Urinary bladder (tissue), 4 donors: ENCODE data around the gene CELSR1. TPM values are rescaled to one million over a fixed set of nuclear protein-coding genes. Genes with fewer than 3 reads are reported as not detected.

Experiments used
- DNase-seq: peaks from one replicate; pipeline ENCODE4 v3.0.0-alpha.2; 2015; ENCODE audit errors: extremely low spot score
- H3K27ac ChIP-seq: one replicate; pipeline ENCODE4 v1.5.1; 2013; ENCODE audit warnings: low read depth, mild to moderate bottlenecking, moderate library complexity
- H3K36me3 ChIP-seq: one replicate; pipeline ENCODE4 v1.6.1; 2013; ENCODE audit warnings: mild to moderate bottlenecking, moderate library complexity; ENCODE audit not compliant: insufficient read depth
- H3K4me1 ChIP-seq: one replicate; pipeline ENCODE4 v1.6.1; 2013; ENCODE audit warnings: mild to moderate bottlenecking, moderate library complexity; ENCODE audit not compliant: insufficient read depth
- H3K4me3 ChIP-seq: one replicate; pipeline ENCODE4 v1.5.1; 2013; ENCODE audit warnings: low read depth, low read length
- WGBS: extraction: QIAGEN DNeasy Blood & Tissue Kit; methylation state at CpG from one replicate; pipeline ENCODE4 v1.1.7; 2013; 5-methylcytosine and 5-hydroxymethylcytosine counted together
- polyA plus RNA-seq: library from polyadenylated mRNA; stranded (reverse); fragments of 200-250 nt; gene quantifications from one replicate; pipeline ENCODE4 v1.2.3, GENCODE V29; 2013
- total RNA-seq: library from RNA; depleted of rRNA; stranded (reverse); fragments of >200 nt; gene quantifications from one replicate; pipeline ENCODE4 v1.2.3, GENCODE V29; 2014
- donor health status: healthy with polysubstance abuse.
- donor health status: healthy.

CELSR1 gene
- total and polyA plus RNA-seq, 2 donors = 3.2 to 4.5 TPM

DNA sequence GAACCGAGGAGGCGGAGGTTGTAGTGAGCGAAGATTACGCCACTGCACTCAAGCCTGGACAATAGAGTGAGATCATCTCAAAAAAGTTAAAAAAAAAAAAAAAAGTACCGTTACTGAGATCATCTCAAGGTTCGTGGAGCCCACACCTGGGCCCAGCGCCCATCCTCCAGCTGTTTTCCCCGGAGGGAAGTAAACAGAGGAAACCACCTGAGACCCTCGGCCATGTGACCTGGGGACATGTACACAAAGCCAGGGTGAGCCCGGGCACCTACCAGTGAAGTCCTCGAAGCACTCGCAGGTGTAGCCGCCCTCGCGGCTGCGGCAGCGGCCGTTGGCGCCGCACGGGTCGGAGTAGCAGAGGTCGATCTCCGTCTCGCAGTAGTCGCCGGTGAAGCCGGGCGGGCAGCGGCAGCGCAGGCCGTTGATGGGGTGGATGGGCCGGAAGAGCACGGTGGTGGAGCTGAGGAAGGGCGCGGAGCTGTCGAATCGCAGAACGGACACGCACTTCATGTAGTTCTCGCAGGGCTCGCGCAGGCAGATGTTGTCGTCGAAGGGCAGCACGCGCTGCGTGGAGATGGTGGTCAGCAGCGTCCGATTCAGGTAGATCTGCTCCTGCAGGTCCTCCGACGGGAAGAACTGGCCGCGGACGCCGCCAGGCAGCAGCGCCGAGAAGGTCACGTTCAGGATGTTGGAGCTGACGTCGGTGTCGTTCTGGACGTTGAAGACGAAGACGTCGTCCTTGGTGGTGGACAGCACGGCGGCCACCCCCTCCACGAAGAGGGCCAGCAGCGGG is 73.8 kb downstream of the CELSR1 start:
- DNase-seq = no peak
- H3K27ac ChIP-seq = no peak overlapping the region
- H3K4me1 ChIP-seq = no peaks in the 10 kb centered on the region
- 96% methylated on average over 70 of the region's 70 CpGs for WGBS
- H3K4me3 ChIP-seq = no peak overlapping the region
- no peaks in the 10 kb centered on the region for H3K36me3 ChIP-seq

DNA sequence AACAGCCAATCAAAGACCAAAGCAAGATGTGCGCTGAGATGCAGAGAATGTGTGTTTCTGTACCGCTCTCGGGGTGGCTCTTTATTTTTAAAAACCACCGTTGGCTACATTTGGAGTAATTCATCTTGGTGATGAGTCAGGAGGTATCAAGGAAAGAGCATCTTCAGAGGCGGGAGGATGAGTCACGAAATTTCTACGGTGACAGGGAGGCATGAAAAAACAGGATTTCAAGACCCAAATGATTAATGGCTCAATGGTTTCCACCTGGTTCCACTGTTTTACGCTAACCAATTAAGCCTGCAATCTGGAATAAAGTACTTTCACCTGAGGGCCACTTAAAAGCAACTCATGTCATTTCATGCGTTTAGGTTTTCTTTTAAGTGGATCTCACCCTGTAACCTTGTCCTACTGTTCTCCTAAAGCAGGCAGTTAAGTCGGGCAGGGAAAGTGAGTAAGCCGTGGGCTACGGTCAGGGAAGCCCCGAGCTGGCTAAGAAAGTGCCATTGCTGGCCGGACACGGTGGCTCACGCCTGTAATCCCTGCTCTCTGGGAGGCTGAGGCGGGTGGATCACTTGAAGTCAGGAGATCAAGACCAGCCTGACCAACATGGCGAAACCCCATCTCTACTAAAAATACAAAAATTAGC is 74.6 kb downstream of the CELSR1 start:
- H3K36me3 ChIP-seq = no peaks in the 10 kb centered on the region
- no peak overlapping the region for H3K4me3 ChIP-seq
- no peak overlapping the region for H3K27ac ChIP-seq
- no peak for DNase-seq
- WGBS = 84% methylated on average over 18 of the region's 18 CpGs
- H3K4me1 ChIP-seq = no peaks in the 10 kb centered on the region

DNA sequence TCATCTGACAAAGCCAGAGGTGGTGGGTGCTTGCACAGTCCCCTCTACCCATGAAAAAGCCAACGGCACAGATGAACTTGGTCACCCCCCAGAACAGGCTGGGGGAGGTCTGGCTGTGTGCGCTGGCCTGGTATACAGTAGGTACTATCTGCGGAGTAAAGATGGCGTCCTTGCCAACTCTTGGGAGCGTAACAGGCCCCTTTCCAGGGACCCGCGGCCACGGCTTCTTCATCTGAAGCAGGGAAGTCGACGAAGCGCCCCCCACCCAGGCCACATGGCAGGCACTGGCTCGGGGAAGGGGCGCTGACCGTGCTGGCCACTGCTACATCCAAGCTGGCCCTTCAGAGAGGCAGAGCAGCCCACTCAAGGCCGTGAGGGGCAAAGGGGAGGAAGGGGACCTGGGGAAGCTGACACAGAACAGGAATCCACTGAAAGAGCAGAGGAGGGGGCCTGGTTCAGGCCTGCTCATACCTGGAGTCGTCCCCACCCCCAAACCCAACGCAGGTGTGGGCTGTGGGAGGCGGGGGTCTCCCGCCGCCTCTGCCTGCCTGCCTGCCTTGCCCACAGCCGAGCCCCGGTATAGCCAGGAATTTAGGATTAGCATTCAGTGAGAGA is 75.7 kb downstream of the CELSR1 start:
- Histone ChIP-seq H3K4me3 (no peak overlapping the region), H3K4me1 (no peaks in the 10 kb centered on the region), H3K36me3 (no peaks in the 10 kb centered on the region), H3K27ac (no peak overlapping the region)
- no peak for DNase-seq
- 90% methylated on average over 22 of the region's 22 CpGs for WGBS

GRCh38 chr22:46460857-46461256 is 76.6 kb downstream of the CELSR1 start:
- H3K36me3 ChIP-seq = no peaks in the 10 kb centered on the region
- WGBS = 46% methylated on average over 12 of the region's 12 CpGs
- no peak overlapping the region for H3K27ac ChIP-seq
- no peak for DNase-seq
- no peak overlapping the region for H3K4me3 ChIP-seq
- H3K4me1 ChIP-seq = no peaks in the 10 kb centered on the region

GRCh38 chr22:46459347-46460065 is 77.9 kb downstream of the CELSR1 start:
- WGBS = 89% methylated on average over 17 of the region's 17 CpGs
- no peak overlapping the region for H3K27ac ChIP-seq
- no peak overlapping the region for H3K4me3 ChIP-seq
- no peaks in the 10 kb centered on the region for H3K4me1 ChIP-seq
- no peak for DNase-seq
- no peaks in the 10 kb centered on the region for H3K36me3 ChIP-seq

- no peak overlapping the region for H3K4me3 ChIP-seq
- no peak for DNase-seq
- H3K27ac ChIP-seq = no peak overlapping the region
- 91% methylated on average over 7 of the region's 7 CpGs for WGBS
- no peaks in the 10 kb centered on the region for H3K36me3 ChIP-seq
- H3K4me1 ChIP-seq = no peaks in the 10 kb centered on the region
Measured at GRCh38 chr22:46458525-46458924, 78.9 kb downstream of the CELSR1 start.

DNA sequence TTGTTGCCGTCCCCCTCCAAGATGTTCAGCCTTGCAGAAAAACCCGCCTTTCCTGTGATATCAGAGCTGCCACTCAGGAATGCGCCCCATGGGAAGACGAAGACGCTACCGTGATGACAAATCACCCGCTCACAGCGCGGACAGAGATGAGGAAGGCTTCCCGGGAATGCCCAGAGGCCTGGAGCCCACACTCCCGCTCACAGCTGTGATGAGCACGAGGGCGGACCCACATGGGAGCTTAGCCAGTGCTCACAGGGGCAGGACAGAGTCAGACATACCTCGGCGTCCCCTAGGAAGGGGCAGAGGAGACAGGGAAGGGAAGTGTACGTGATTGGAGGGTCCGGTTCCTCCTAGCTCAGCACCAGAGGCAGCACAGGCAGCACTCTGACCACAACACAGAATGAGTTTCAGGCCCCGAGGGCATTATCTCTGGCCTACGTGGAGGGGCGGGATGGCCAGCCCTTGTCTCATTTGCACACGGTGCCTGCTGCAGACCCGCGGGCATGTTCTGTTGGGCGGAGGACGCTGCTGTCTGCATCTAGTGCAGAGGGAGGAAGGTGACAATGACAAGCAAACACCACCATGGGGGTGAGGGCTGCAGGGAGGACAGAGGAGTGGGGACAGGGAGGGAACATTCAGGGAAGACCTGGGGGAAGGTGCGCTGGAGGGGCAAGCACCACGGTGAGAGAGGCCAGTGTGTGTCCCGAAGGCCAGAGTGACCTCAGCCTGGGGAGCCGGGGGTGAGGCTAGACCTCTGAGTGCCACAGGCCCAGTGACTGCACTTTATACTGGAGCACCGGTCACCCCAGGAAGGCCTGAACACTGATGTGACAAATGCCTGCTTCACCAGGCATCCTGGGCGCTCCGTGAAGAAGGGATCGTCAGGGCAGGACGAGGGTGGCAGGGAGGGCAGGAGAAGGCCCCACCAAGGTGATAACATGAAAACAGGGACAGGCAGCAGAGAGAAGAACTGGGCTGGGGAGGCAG is 79.6 kb downstream of the CELSR1 start:
- no peak for DNase-seq
- no peak overlapping the region for H3K27ac ChIP-seq
- no peaks in the 10 kb centered on the region for H3K4me1 ChIP-seq
- H3K4me3 ChIP-seq = no peak overlapping the region
- 77% methylated on average over 34 of the region's 34 CpGs for WGBS
- no peaks in the 10 kb centered on the region for H3K36me3 ChIP-seq

GRCh38 chr22:46456818-46457163 is 80.6 kb downstream of the CELSR1 start:
- Histone ChIP-seq H3K36me3 (no peaks in the 10 kb centered on the region), H3K4me3 (no peak overlapping the region), H3K4me1 (no peaks in the 10 kb centered on the region), H3K27ac (no peak overlapping the region)
- WGBS = 94% methylated on average over 12 of the region's 12 CpGs
- DNase-seq = no peak

- no peak overlapping the region for H3K27ac ChIP-seq
- no peak for DNase-seq
- WGBS = 62% methylated on average over 13 of the region's 13 CpGs
- no peaks in the 10 kb centered on the region for H3K36me3 ChIP-seq
- H3K4me1 ChIP-seq = no peaks in the 10 kb centered on the region
- no peak overlapping the region for H3K4me3 ChIP-seq
Measured at GRCh38 chr22:46455446-46455845, 82.0 kb downstream of the CELSR1 start.

GRCh38 chr22:46454504-46455269 is 82.7 kb downstream of the CELSR1 start:
- WGBS = 85% methylated on average over 33 of the region's 33 CpGs
- DNase-seq = no peak
- no peak overlapping the region for H3K27ac ChIP-seq
- H3K4me3 ChIP-seq = no peak overlapping the region
- no peaks in the 10 kb centered on the region for H3K36me3 ChIP-seq
- no peaks in the 10 kb centered on the region for H3K4me1 ChIP-seq

GRCh38 chr22:46453829-46454503 is 83.5 kb downstream of the CELSR1 start:
- H3K4me3 ChIP-seq = no peak overlapping the region
- no peak overlapping the region for H3K27ac ChIP-seq
- H3K36me3 ChIP-seq = no peaks in the 10 kb centered on the region
- DNase-seq = no peak
- H3K4me1 ChIP-seq = no peaks in the 10 kb centered on the region
- 74% methylated on average over 24 of the region's 24 CpGs for WGBS
